H9 (cell line): ENCODE data around the gene HIPK3. TPM values are rescaled to one million over a fixed set of nuclear protein-coding genes. Genes with fewer than 3 reads are reported as not detected.

Source experiments
- DNase-seq: peaks from one replicate; pipeline ENCODE4 v3.0.0-alpha.2; 2017
- H2AFZ ChIP-seq: one replicate; pipeline ENCODE4 v1.6.1; 2013; ENCODE audit warnings: mild to moderate bottlenecking, low read length, control low read depth, moderate library complexity
- H2AK5ac ChIP-seq: 2 replicates; pipeline ENCODE4 v1.6.1; 2013; ENCODE audit warnings: low read length, control low read depth, mixed read lengths; ENCODE audit not compliant: insufficient read length
- H2BK120ac ChIP-seq: one replicate; pipeline ENCODE4 v1.6.1; 2013; ENCODE audit warnings: low read depth, mild to moderate bottlenecking, low read length, control low read depth, inconsistent platforms; ENCODE audit not compliant: poor library complexity, severe bottlenecking
- H2BK12ac ChIP-seq: 2 replicates; pipeline ENCODE4 v1.6.1; 2013; ENCODE audit warnings: low read length, control low read depth, mixed read lengths, low read depth; ENCODE audit not compliant: insufficient read length
- H2BK15ac ChIP-seq: 2 replicates; pipeline ENCODE4 v1.6.1; 2013; ENCODE audit warnings: low read depth, low read length, control low read depth
- H2BK20ac ChIP-seq: one replicate; pipeline ENCODE4 v1.6.1; 2013; ENCODE audit warnings: low read depth, mild to moderate bottlenecking, low read length, control low read depth, inconsistent platforms; ENCODE audit not compliant: poor library complexity, severe bottlenecking
- H2BK5ac ChIP-seq: 2 replicates; pipeline ENCODE4 v1.6.1; 2013; ENCODE audit warnings: low read length, control low read depth, mixed read lengths; ENCODE audit not compliant: insufficient read length
- H3K14ac ChIP-seq: 2 replicates; pipeline ENCODE4 v1.6.1; 2013; ENCODE audit warnings: low read length, control low read depth; ENCODE audit not compliant: insufficient read depth
- H3K18ac ChIP-seq: 2 replicates; pipeline ENCODE4 v1.6.1; 2013; ENCODE audit warnings: low read depth, mild to moderate bottlenecking, mixed read lengths, low read length, control low read depth; ENCODE audit not compliant: insufficient read length
- H3K23ac ChIP-seq: 2 replicates; pipeline ENCODE4 v1.6.1; 2013; ENCODE audit warnings: low read length, control low read depth, mixed read lengths, low read depth; ENCODE audit not compliant: insufficient read length
- H3K23me2 ChIP-seq: 2 replicates; pipeline ENCODE4 v1.6.1; 2013; ENCODE audit warnings: low read depth, mild to moderate bottlenecking, mixed read lengths, low read length, control low read depth; ENCODE audit not compliant: insufficient read length, poor library complexity, severe bottlenecking
- H3K27ac ChIP-seq: 2 replicates; pipeline ENCODE4 v1.5.1; 2013; ENCODE audit warnings: low read length, control low read depth, mixed read lengths, low read depth; ENCODE audit not compliant: insufficient read length
- H3K27me3 ChIP-seq: 2 replicates; pipeline ENCODE4 v1.6.1; 2013; ENCODE audit warnings: low read length, control low read depth, inconsistent platforms; ENCODE audit not compliant: insufficient read depth
- H3K4ac ChIP-seq: 2 replicates; pipeline ENCODE4 v1.6.1; 2013; ENCODE audit warnings: low read depth, mild to moderate bottlenecking, control low read depth, inconsistent platforms, low read length, moderate library complexity
- H3K4me1 ChIP-seq: 2 replicates; pipeline ENCODE4 v1.6.1; 2013; ENCODE audit warnings: low read length, control low read depth, inconsistent platforms; ENCODE audit not compliant: insufficient read depth
- H3K4me2 ChIP-seq: 2 replicates; pipeline ENCODE4 v1.6.1; 2013; ENCODE audit warnings: low read length, control low read depth, mixed read lengths; ENCODE audit not compliant: insufficient read length, insufficient read depth
- H3K56ac ChIP-seq: 2 replicates; pipeline ENCODE4 v1.6.1; 2013; ENCODE audit warnings: low read depth, mild to moderate bottlenecking, mixed read lengths, low read length, control low read depth; ENCODE audit not compliant: insufficient read length
- H3K79me1 ChIP-seq: 2 replicates; pipeline ENCODE4 v1.6.1; 2013; ENCODE audit warnings: low read depth, mild to moderate bottlenecking, moderate library complexity, low read length, control low read depth, inconsistent platforms; ENCODE audit not compliant: insufficient read depth, poor library complexity, severe bottlenecking
- H3K79me2 ChIP-seq: 2 replicates; pipeline ENCODE4 v1.6.1; 2013; ENCODE audit warnings: low read length, control low read depth, inconsistent platforms; ENCODE audit not compliant: insufficient read depth
- H3K9ac ChIP-seq: 2 replicates; pipeline ENCODE4 v1.6.1; 2013; ENCODE audit warnings: low read length, control low read depth, mixed read lengths; ENCODE audit not compliant: insufficient read length; ENCODE audit errors: extremely low read depth
- H3K9me3 ChIP-seq: one replicate; pipeline ENCODE4 v1.6.1; 2013; ENCODE audit warnings: low read depth, low read length, inconsistent platforms; ENCODE audit not compliant: control insufficient read depth
- H3T11ph ChIP-seq: one replicate; pipeline ENCODE4 v1.6.1; 2013; ENCODE audit warnings: mild to moderate bottlenecking, low read length, control low read depth, inconsistent platforms
- H4K20me1 ChIP-seq: one replicate; pipeline ENCODE4 v1.6.1; 2013; ENCODE audit not compliant: control insufficient read depth, insufficient read length, insufficient read depth
- H4K5ac ChIP-seq: 2 replicates; pipeline ENCODE4 v1.6.1; 2013; ENCODE audit warnings: low read depth, mild to moderate bottlenecking, mixed read lengths, low read length, control low read depth; ENCODE audit not compliant: insufficient read length
- H4K8ac ChIP-seq: replicated peaks from 2 replicates; pipeline ENCODE4 v1.6.1; 2013; ENCODE audit warnings: low read length, control low read depth, mixed read lengths, low read depth; ENCODE audit not compliant: insufficient read length
- H4K91ac ChIP-seq: 2 replicates; pipeline ENCODE4 v1.6.1; 2013; ENCODE audit warnings: low read depth, mild to moderate bottlenecking, moderate library complexity, mixed read lengths, low read length, control low read depth; ENCODE audit not compliant: insufficient read length
- H3K27ac Mint-ChIP-seq, 3 experiments: 2 replicates in 2 of 3; 3 replicates in 1 of 3; pipeline ENCODE4 v1.8.0; 2020 to 2021; ENCODE audit warnings: mixed read lengths in 3 of 3, mild to moderate bottlenecking in 1 of 3, moderate library complexity in 1 of 3
- H3K27me3 Mint-ChIP-seq: 2 replicates; pipeline ENCODE4 v1.8.0; 2021; ENCODE audit warnings: low read depth, mild to moderate bottlenecking, moderate library complexity, mixed read lengths
- H3K36me3 Mint-ChIP-seq, 3 experiments: 2 replicates in 2 of 3; 3 replicates in 1 of 3; pipeline ENCODE4 v1.8.0; 2020 to 2021; ENCODE audit warnings: low read depth in 3 of 3, mixed read lengths in 3 of 3; ENCODE audit not compliant: insufficient read depth in 1 of 3
- H3K4me1 Mint-ChIP-seq, 2 experiments: 2 replicates each; pipeline ENCODE4 v1.8.0; 2020; ENCODE audit warnings: mixed read lengths in 2 of 2
- H3K4me3 Mint-ChIP-seq, 2 experiments: 2 replicates in 1 of 2; 3 replicates in 1 of 2; pipeline ENCODE4 v1.8.0; 2020 to 2021; ENCODE audit warnings: mild to moderate bottlenecking in 2 of 2, mixed read lengths in 2 of 2, moderate library complexity in 1 of 2
- H3K9me3 Mint-ChIP-seq, 2 experiments: 2 replicates in 1 of 2; 3 replicates in 1 of 2; pipeline ENCODE4 v1.8.0; 2020; ENCODE audit warnings: mild to moderate bottlenecking in 2 of 2, mixed read lengths in 2 of 2, moderate library complexity in 1 of 2
- CTCF ChIP-seq: fragments of 200-600 bp; sonication (generic); conservative IDR thresholded peaks from 3 replicates; pipeline ENCODE4 v1.8.0; 2021; ENCODE audit warnings: antibody characterized with exemption, mild to moderate bottlenecking
- WGBS: extraction: QIAGEN DNeasy Blood & Tissue Kit; methylation state at CpG from one replicate; pipeline ENCODE4 v1.1.7; 2013; ENCODE audit warnings: missing lambda C conversion rate, low lambda C conversion rate, mixed read lengths; ENCODE audit not compliant: insufficient read length; ENCODE audit errors: extremely low coverage; 5-methylcytosine and 5-hydroxymethylcytosine counted together
- total RNA-seq: library from RNA; stranded (reverse); gene quantifications from 2 replicates; pipeline ENCODE4 v1.2.1, GENCODE V29; 2021

Gene HIPK3
- total RNA-seq, 1 experiment from 2014 or later: 23.4 TPM

- Histone ChIP-seq H3K4me2 (no peak overlapping the region), H3K4ac (no peak overlapping the region), H2AK5ac (no peak overlapping the region), H3T11ph (no peak overlapping the region), H2BK5ac (no peak overlapping the region), H3K4me1 (no peaks in the 10 kb centered on the region; the same call in 1 of the 2 replicates), H3K23me2 (no peaks in the 10 kb centered on the region), H3K79me2 (no peaks in the 10 kb centered on the region; the same call in 1 of the 2 replicates), H4K91ac (no peak overlapping the region), H2BK15ac (no peak overlapping the region), H3K56ac (no peak overlapping the region), H2BK20ac (no peak overlapping the region), H3K79me1 (peaks cover 2% of the 10 kb centered on the region), H2BK12ac (no peak overlapping the region), H2AFZ (no peak overlapping the region), H4K20me1 (no peaks in the 10 kb centered on the region), H3K23ac (no peak overlapping the region), H3K27me3 (no peaks in the 10 kb centered on the region), H3K9ac (no peak overlapping the region), H3K27ac (no peak overlapping the region), H3K18ac (no peak overlapping the region), H2BK120ac (no peak overlapping the region), H4K8ac (no peak overlapping the region), H3K14ac (no peak overlapping the region), H3K9me3 (no peaks in the 10 kb centered on the region), H4K5ac (no peak overlapping the region)
- WGBS: no CpG with 5 or more reads among the region's 1 CpG
- Mint-ChIP-seq H3K27ac (no peak overlapping the region), H3K36me3 (no peaks in the 10 kb centered on the region), H3K27me3 (no peaks in the 10 kb centered on the region), H3K9me3 (no peaks in the 10 kb centered on the region), H3K4me3 (no peak overlapping the region), H3K4me1 (peaks cover under 1 to 1% of the 10 kb centered on the region in 2 experiments; a peak in 3 of 4 replicates)
- no peak for DNase-seq
- no peak for TF ChIP-seq CTCF
These were observed 60.5 kb downstream of the HIPK3 start for GRCh38 chr11:33317662-33318061.
